Right ventricle myocardium inferior (tissue), 1 donor: ENCODE data around the gene L3MBTL1. TPM values are rescaled to one million over a fixed set of nuclear protein-coding genes. Genes with fewer than 3 reads are reported as not detected.

Experiments used
- ATAC-seq: fragments of 200-7000 bp; cut with Tn5 transposase; one replicate; pipeline ENCODE4 v1.9.1; 2020; ENCODE audit warnings: mild to moderate bottlenecking, moderate library complexity
- DNase-seq: peaks from one replicate; pipeline ENCODE4 v3.0.0; 2021; ENCODE audit errors: missing footprints
- intact Hi-C: fragments of 100-400 bp; cut with DNase I; formaldehyde crosslinking; loops from one replicate; pipeline ENCODE4 v1.11.0; 2022
- total RNA-seq: library from RNA; stranded (reverse); fragmentation: NEBNext Ultra II Directional; extraction: Animal tissue kit (Norgen Biotek cat#: 25700); gene quantifications from one replicate; pipeline ENCODE4 v1.2.1, GENCODE V29; 2021
- donor health status: DM: no; HTN: yes; CAD: no; lungs with severe emphysema.

L3MBTL1 gene
- total RNA-seq, 1 donor from 2014 or later = 3.8 TPM

DNA sequence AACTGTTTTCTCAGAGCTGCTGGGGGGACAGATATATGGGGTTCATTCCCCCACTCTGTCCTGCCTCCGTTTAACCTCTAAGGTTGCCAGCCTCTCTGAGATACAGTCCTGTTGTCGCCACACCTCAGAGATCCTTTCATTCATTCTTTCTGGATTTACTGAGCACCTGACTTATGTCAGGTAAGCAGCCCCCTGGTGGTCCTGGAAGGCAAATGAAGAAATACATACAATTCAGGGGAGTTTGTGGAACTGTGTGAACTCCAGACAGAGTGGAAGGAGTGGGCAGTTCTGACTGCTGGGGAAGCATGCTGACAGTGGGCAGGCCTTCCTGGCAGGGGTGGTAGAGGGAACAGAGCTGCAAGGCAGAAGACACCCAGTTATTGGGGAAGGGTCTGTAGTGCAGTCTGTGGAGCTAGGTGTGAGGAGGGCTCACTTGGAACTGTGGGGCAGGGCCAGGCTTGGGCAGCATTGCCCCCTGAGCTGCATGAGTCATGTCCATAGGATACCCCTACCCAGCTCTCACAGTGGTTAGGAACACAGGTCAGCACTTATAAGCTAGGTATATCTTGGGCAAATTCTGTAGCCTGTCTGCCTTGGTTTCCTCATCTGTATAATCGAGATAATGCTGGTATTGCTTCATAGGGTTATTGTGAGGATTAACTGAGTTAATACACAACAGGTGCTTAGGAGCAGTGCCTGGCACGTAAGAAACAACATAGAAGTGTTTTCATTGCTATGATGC lies 38.5 kb downstream of the L3MBTL1 start:
- ATAC-seq = no peak
- intact Hi-C loops = no loop called here
- DNase-seq = no peak

- DNase-seq (no peak), ATAC-seq (no peak)
- intact Hi-C loops = no loop called here
These were observed 40.9 kb downstream of the L3MBTL1 start for GRCh38 chr20:43548273-43548880.

DNA sequence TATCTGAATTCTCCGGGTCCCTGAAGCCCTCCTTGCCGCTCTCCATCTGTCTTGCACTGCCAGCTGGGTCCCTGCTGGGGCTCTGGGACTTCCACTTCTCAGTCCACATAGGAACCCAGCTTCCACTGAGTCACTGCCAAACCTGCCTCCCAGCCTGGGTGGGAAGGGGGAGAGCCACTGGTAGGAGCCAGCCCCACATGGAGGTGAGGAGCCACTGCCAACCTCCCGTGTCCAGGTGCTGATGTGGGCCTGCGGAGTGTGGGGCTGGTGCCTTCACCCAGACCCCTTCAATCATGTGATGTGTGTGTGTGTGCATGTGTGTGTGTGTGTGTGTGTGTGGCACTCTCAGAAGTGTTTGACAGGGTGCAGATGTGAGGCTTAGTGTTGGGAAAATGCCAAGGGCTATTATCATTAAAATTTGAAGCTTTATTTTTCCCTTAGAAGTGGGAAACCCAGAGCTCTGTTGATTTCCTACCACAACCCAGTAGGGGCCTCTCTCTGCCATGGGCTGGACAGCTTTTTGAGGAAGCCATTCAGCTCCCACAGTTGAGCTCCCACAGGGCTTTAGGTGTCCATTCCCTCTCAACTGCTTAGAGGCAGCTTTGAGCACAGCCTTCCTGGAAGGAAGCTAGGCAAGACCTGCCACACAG lies 42.0 kb downstream of the L3MBTL1 start:
- ATAC-seq (no peak), DNase-seq (no peak)
- intact Hi-C loops = no loop called here

GRCh38 chr20:43550456-43550855 lies 43.0 kb downstream of the L3MBTL1 start:
- intact Hi-C loops = no loop called here

DNA sequence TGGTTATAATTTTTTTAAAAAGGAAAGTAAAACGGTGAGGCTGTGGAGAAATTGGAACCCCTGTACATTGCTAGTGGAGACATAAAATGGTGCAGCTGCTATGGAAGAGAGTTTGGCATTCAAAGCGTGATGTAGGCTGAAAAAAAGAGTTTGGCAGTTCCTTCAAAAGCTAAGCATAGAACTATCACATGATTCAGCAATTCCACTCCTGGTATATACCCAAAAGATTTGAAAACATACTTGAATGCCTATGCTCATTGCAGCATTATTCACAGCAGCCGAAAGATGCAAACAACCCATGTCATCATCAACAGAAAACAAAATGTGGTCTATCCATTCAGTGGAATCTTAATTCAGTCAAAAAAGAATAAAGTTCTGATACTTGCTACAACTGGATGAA lies 46.9 kb downstream of the L3MBTL1 start:
- DNase-seq (no peak), ATAC-seq (no peak)
- intact Hi-C loops = no loop called here

More at GRCh38 chr20:43550456-43550855, 43.0 kb downstream of the L3MBTL1 start:
- no peak for ATAC-seq
- no peak for DNase-seq

DNA sequence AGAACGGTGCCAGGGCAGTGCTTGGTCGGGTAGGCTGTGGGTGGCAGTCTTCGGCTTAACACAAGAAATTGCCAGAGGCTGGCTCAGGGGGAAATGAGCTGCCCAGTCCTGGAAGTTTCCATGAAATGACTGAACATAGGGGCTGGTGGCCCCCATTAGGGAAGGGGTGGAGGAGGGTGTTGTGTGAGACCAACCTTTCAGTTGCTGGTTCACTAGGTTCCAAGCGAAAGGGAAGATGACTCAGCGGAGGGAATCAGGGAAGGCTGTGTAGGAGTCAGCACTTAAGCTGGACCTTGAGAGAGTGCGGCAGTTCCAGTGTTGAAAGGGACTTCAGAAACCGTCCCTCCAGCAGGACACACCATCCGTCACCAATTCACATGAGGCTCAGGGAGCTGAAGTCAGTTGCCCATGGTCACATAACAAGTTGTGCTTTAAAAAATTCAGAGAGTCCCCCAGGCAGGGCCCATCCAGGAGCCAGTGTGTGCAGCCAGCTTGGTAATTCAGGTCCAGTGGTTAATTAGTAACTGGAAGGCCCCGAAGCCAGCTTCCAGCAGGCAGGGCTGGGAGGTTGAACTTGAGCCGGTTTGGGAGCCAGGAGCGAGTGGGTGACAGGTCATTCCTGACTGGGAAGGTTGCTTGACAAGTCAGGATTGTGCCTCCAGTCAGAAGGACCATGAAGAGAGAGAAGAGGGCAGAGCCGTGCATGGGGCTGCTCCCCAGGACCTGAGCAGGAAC lies 51.1 kb downstream of the L3MBTL1 start, which contains the start of gene SGK2:
Gene SGK2, plus strand, starts transcription at position 616 of the 735 bp plus-strand sequence. CDS start 7,469 bp downstream, outside the sequence.
- DNase-seq (no peak), ATAC-seq (no peak)

GRCh38 chr20:43559147-43559987 lies 51.9 kb downstream of the L3MBTL1 start:
- no peak for DNase-seq
- intact Hi-C loops = no loop called here
- ATAC-seq = no peak

More for the DNA sequence above, 51.1 kb downstream of the L3MBTL1 start, which contains the start of gene SGK2:
- intact Hi-C loops = no loop called here

DNA sequence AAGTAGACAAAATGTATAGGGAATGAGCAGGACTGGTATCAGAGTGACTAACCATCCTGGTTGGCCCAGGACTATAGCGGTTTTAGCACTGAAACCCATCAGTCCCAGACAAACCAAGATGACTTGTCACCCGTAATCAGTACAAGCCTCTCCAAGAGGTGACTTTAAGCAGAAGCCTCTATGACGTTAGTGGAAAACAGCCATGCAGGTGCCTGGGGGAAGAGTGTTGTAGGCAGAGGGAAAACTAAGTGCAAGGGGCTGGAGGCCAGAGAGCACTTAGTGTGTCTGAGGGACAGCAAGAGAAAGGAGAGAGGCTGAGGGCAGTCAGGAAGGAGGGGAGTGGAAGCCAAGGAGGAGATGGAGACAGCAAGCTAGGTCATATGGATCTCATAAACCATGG lies 53.5 kb downstream of the L3MBTL1 start:
- intact Hi-C loops = no loop called here
- DNase-seq = no peak
- ATAC-seq = no peak

DNA sequence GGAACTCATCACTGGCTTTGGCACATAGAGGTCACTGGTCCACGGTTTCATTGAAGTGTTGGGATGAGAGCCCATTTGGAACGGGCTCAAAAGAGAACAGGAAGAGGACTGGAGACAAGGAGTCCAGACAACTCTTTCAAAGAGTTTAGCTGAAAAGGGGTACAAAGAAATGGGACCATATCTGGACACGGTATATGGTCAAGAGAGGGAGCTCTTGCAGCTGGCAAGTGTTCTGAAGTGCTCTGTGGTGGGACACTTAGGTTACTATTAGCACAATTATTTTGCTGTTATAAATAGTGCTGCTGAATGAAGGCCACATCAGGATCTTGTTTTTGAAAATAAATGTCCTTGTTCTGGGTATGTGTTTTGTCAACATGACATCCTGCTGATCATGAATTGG lies 55.9 kb downstream of the L3MBTL1 start:
- ATAC-seq = no peak
- intact Hi-C loops = no loop called here
- no peak for DNase-seq

DNA sequence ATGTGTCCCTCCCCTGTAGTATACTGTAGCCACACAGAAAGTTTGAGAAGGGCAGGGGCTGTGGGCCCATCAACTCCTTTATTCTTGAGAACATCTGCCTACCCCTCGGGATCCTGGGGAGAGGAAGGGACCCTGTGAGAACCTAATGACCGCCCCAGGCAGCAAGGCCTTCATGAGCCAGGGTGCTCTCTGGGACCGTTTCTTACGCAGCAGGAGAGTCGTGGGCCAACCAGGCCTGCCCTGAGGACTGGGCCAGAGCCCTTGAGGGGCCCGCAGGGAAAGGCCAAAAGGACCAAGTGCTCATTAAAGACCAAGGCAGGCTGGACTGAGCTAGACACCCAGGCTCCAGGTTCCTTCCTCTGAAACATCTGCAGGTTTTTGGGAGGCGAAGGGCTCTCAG lies 56.5 kb downstream of the L3MBTL1 start:
- intact Hi-C loops = no loop called here
- no peak for DNase-seq

GRCh38 chr20:43564455-43564854 lies 57.0 kb downstream of the L3MBTL1 start:
- intact Hi-C loops = no loop called here
- no peak for ATAC-seq
- no peak for DNase-seq

More for the DNA sequence above, 56.5 kb downstream of the L3MBTL1 start:
- no peak for ATAC-seq

- intact Hi-C loops = no loop called here
- ATAC-seq (no peak), DNase-seq (no peak)
These were observed 57.7 kb downstream of the L3MBTL1 start for GRCh38 chr20:43564993-43565757.

DNA sequence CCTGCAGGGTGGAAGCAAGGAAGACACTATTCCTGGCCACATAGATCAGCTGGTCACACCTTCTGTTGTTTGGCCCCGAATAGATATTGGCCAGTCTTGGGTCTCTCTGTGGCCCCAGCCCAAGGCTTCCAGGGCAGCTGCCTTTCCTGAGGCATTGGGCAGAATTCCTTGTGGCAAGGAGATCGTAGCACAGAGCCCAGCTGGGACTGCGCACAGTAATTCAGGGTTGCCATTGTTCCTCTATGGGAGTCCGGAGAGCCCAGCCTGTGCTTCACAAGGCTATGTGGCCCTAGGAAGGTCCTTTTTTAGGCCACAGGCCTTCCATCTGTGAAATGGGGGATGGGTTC lies 58.2 kb downstream of the L3MBTL1 start:
- DNase-seq (no peak), ATAC-seq (no peak)
- intact Hi-C loops = no loop called here

DNA sequence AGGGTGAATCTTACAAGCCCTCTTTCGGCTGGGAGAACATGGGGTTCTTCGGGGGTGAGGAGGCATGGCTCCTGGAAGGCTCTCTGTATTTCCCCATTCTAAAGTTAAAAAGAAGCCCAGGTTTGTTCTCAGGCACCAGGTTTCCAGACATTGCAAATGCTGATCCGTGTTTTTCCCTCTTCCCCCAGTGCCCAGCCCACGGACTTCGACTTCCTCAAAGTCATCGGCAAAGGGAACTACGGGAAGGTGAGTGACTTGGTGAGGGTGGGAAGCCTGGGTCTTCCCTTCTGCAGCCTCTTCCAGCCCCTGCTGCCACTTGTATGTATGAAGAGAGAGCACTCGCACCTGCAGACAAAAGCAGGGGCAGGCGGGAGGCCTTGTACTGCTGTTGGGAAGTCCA lies 60.0 kb downstream of the L3MBTL1 start:
- no peak for DNase-seq
- ATAC-seq = no peak
- intact Hi-C loops = no loop called here

DNA sequence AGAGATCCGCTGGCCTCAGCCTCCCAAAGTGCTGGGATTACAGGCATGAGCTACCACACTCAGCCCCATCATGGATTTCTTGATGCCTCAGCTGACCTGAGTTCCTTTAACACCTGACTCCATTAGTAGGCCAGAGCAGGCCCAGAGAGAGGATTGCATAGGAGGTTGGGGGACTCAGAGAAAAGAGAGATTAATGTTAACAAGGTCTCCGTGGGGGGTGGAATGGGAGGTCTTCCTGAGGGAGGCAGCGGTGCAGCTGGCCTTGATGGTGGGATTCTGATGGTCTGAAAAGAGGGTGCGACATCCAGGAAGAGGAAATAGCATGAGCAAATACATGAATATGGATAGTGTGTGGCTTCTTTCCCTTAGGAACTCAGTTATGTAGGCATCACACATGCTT lies 61.2 kb downstream of the L3MBTL1 start:
- intact Hi-C loops = no loop called here
- DNase-seq (no peak), ATAC-seq (no peak)

DNA sequence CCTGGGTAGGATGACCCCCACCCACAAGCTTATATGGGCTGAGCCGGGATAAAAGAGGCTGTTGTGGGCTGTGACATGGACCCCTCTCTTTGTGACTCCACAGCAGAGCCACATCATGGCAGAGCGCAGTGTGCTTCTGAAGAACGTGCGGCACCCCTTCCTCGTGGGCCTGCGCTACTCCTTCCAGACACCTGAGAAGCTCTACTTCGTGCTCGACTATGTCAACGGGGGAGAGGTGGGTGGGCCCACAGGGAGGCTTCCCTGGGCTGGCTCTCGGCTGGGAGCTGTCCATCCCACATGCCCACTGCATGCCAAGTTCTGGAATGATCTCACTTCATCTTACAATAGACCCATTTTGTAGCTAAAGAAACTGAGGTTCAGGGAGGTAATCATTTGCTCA lies 61.8 kb downstream of the L3MBTL1 start:
- intact Hi-C loops = no loop called here
- DNase-seq = no peak
- no peak for ATAC-seq

GRCh38 chr20:43570496-43570895 lies 63.0 kb downstream of the L3MBTL1 start:
- no peak for DNase-seq
- intact Hi-C loops = no loop called here

GRCh38 chr20:43571310-43571709 lies 63.8 kb downstream of the L3MBTL1 start:
- intact Hi-C loops = no loop called here
- DNase-seq (no peak), ATAC-seq (no peak)

More at GRCh38 chr20:43570496-43570895, 63.0 kb downstream of the L3MBTL1 start:
- no peak for ATAC-seq
